ENCODE measurements around the gene OR4K5.

The OR4K5 gene

GRCh38 chr14:19902409-19902808 lies 18.0 kb upstream of the OR4K5 start:
- no peak for DNase-seq (ENCODE audit: low read depth)
- TF ChIP-seq CTCF (IDR thresholded peaks at IDR 0.05; ENCODE audit: control insufficient read depth, extremely low read depth, insufficient read depth), result no peak
- H3K4me3 ChIP-seq (ENCODE audit: low read depth, low read length), result no peak overlapping the region

- no peak for TF ChIP-seq CTCF (IDR thresholded peaks at IDR 0.05; ENCODE audit: control insufficient read depth, extremely low read depth, insufficient read depth)
- H3K4me3 ChIP-seq (ENCODE audit: low read depth, low read length), result no peak overlapping the region
- DNase-seq (ENCODE audit: low read depth), result no peak
Measured at GRCh38 chr14:19906665-19907064, 13.7 kb upstream of the OR4K5 start.

- no peak overlapping the region for H3K4me3 ChIP-seq (ENCODE audit: low read depth, low read length)
- no peak for TF ChIP-seq CTCF (IDR thresholded peaks at IDR 0.05; ENCODE audit: control insufficient read depth, extremely low read depth, insufficient read depth)
- DNase-seq (ENCODE audit: low read depth), result no peak
Measured at GRCh38 chr14:19911114-19911513, 9.3 kb upstream of the OR4K5 start.

GRCh38 chr14:19917243-19917642 lies 3.2 kb upstream of the OR4K5 start:
- no peak for DNase-seq (ENCODE audit: low read depth)
- H3K4me3 ChIP-seq (ENCODE audit: low read depth, low read length), result no peak overlapping the region
- TF ChIP-seq CTCF (IDR thresholded peaks at IDR 0.05; ENCODE audit: control insufficient read depth, extremely low read depth, insufficient read depth), result no peak

GRCh38 chr14:19917955-19918518 lies 2.4 kb upstream of the OR4K5 start:
- DNase-seq (ENCODE audit: low read depth), result peak; percentile 28
- TF ChIP-seq CTCF (IDR thresholded peaks at IDR 0.05; ENCODE audit: control insufficient read depth, extremely low read depth, insufficient read depth), result no peak
- H3K4me3 ChIP-seq (ENCODE audit: low read depth, low read length), result no peak overlapping the region

- DNase-seq (ENCODE audit: low read depth), result peak; percentile 43
- TF ChIP-seq CTCF (IDR thresholded peaks at IDR 0.05; ENCODE audit: control insufficient read depth, extremely low read depth, insufficient read depth), result no peak
- H3K4me3 ChIP-seq (ENCODE audit: low read depth, low read length), result no peak overlapping the region
Measured at GRCh38 chr14:19918553-19919264, 1.7 kb upstream of the OR4K5 start.

- no peak for TF ChIP-seq CTCF (IDR thresholded peaks at IDR 0.05; ENCODE audit: control insufficient read depth, extremely low read depth, insufficient read depth)
- no peak for DNase-seq (ENCODE audit: low read depth)
- H3K4me3 ChIP-seq (ENCODE audit: low read depth, low read length), result no peak within 1 kb of the TSS
Measured at GRCh38 chr14:19930617-19931016, 10.2 kb downstream of the OR4K5 start, which contains the start of gene OR4K1. Gene OR4K1, plus strand, starts transcription at chr14:19930917. Its CDS starts 4,750 bp downstream, at chr14:19935667.

Measured in LNCaP clone FGC (cell line).